Osteoblast (primary cell): ENCODE results near the gene TTF2. TPM values are rescaled to one million over a fixed set of nuclear protein-coding genes. Genes with fewer than 3 reads are reported as not detected.
A peak's percentile ranks its signal among the peaks of the same experiment; 100 is the strongest.

ENCODE experiments used
- DNase-seq: peaks from one replicate; pipeline ENCODE4 v3.0.0; 2011; ENCODE audit warnings: low spot score, mixed read lengths; ENCODE audit not compliant: insufficient read length; ENCODE audit errors: missing footprints
- H2AFZ ChIP-seq: 2 replicates; pipeline ENCODE4 v1.6.0; 2011; ENCODE audit warnings: mild to moderate bottlenecking, low read length
- H3K27ac ChIP-seq: 2 replicates; pipeline ENCODE4 v1.5.1; 2011; ENCODE audit warnings: mild to moderate bottlenecking, low read depth, low read length, moderate library complexity
- H3K27me3 ChIP-seq: 2 replicates; pipeline ENCODE4 v1.6.0; 2012; ENCODE audit warnings: mild to moderate bottlenecking, control low read depth, inconsistent platforms, low read length, moderate library complexity; ENCODE audit not compliant: insufficient read depth
- H3K36me3 ChIP-seq: 2 replicates; pipeline ENCODE4 v1.5.1; 2011; ENCODE audit warnings: mild to moderate bottlenecking, low read length, control low read depth, moderate library complexity; ENCODE audit not compliant: insufficient read depth
- H3K4me1 ChIP-seq: 2 replicates; pipeline ENCODE4 v1.5.1; 2011; ENCODE audit warnings: mild to moderate bottlenecking, low read length, control low read depth, moderate library complexity; ENCODE audit not compliant: insufficient read depth
- H3K4me2 ChIP-seq: 2 replicates; pipeline ENCODE4 v1.6.0; 2011; ENCODE audit warnings: mild to moderate bottlenecking, low read length; ENCODE audit not compliant: insufficient read depth
- H3K4me3 ChIP-seq: fragments of 200-600 bp; sonication (generic); 3 replicates; pipeline ENCODE4 v1.5.1; 2012; ENCODE audit warnings: mild to moderate bottlenecking, low read length, inconsistent platforms; ENCODE audit not compliant: insufficient read depth
- H3K79me2 ChIP-seq: 2 replicates; pipeline ENCODE4 v1.6.0; 2012; ENCODE audit warnings: mild to moderate bottlenecking, low read length, control low read depth, inconsistent platforms; ENCODE audit not compliant: insufficient read depth
- H3K9me3 ChIP-seq: 2 replicates; pipeline ENCODE4 v1.5.1; 2011; ENCODE audit warnings: low read depth, low read length, control low read depth
- H4K20me1 ChIP-seq: 2 replicates; pipeline ENCODE4 v1.6.0; 2012; ENCODE audit warnings: mild to moderate bottlenecking, low read length, control low read depth; ENCODE audit not compliant: insufficient read depth
- total RNA-seq: library from RNA; depleted of rRNA; stranded (reverse); fragments of >200 nt; gene quantifications from 2 replicates; pipeline ENCODE4 v1.2.3, GENCODE V29; 2012
- TF ChIP-seq, protein P1 (sequence below): IDR thresholded peaks from 2 replicates; pipeline ENCODE4 v1.5.1; 2011; ENCODE audit warnings: mild to moderate bottlenecking, low read depth, low read length, moderate library complexity; ENCODE audit errors: extremely low read depth

TTF2 gene
- total RNA-seq, 1 donor = 5.4 TPM

DNA sequence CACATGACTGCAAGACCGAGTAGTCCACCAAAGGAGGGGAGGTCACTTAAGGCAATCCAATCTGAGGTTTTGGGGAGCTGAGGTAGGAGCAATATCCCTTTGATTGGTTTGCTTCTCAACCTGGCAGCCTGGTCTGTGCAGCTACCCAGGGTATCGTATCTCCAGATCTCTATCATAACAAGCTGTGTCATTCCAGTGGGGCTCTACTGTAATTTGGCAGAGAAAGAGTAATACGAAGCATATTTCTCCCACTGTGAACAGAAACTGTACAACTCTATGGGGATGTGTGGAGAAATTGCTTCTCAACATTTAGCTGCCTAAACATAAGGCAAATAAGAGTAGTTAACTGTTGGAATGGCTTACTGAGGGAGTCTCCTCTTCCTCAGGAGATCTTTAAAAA is 38.0 kb upstream of the TTF2 start:
- Histone ChIP-seq H4K20me1 (no peaks in the 10 kb centered on the region), H3K4me2 (no peak overlapping the region), H3K4me1 (no peaks in the 10 kb centered on the region), H3K27me3 (peaks cover 5% of the 10 kb centered on the region), H3K9me3 (no peaks in the 10 kb centered on the region), H3K36me3 (no peaks in the 10 kb centered on the region), H3K27ac (no peak overlapping the region), H3K79me2 (no peaks in the 10 kb centered on the region), H2AFZ (no peak overlapping the region), H3K4me3 (no peak overlapping the region)
- no peak for DNase-seq
- TF ChIP-seq, protein P1, sequence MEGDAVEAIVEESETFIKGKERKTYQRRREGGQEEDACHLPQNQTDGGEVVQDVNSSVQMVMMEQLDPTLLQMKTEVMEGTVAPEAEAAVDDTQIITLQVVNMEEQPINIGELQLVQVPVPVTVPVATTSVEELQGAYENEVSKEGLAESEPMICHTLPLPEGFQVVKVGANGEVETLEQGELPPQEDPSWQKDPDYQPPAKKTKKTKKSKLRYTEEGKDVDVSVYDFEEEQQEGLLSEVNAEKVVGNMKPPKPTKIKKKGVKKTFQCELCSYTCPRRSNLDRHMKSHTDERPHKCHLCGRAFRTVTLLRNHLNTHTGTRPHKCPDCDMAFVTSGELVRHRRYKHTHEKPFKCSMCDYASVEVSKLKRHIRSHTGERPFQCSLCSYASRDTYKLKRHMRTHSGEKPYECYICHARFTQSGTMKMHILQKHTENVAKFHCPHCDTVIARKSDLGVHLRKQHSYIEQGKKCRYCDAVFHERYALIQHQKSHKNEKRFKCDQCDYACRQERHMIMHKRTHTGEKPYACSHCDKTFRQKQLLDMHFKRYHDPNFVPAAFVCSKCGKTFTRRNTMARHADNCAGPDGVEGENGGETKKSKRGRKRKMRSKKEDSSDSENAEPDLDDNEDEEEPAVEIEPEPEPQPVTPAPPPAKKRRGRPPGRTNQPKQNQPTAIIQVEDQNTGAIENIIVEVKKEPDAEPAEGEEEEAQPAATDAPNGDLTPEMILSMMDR = no peak

DNA sequence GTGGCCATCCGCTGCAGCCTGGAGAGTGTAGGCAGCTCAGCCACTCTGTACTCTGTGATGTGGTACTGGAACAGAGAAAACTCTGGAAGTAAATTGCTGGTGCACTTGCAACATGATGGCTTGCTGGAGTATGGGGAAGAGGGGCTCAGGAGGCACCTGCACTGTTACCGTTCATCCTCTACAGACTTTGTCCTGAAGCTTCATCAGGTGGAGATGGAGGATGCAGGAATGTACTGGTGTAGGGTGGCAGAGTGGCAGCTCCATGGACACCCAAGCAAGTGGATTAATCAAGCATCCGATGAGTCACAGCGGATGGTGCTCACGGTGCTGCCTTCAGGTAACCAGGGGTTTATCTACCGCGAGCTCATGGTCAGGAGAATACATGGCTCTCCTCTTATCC is 34.6 kb upstream of the TTF2 start:
- Histone ChIP-seq H3K4me2 (no peak overlapping the region), H3K27ac (no peak overlapping the region), H3K79me2 (no peaks in the 10 kb centered on the region), H3K36me3 (no peaks in the 10 kb centered on the region), H3K27me3 (peaks cover 8% of the 10 kb centered on the region), H3K4me3 (no peak overlapping the region), H3K4me1 (no peaks in the 10 kb centered on the region), H2AFZ (no peak overlapping the region), H4K20me1 (no peaks in the 10 kb centered on the region), H3K9me3 (no peaks in the 10 kb centered on the region)
- TF ChIP-seq, protein P1 = no peak
- peak; percentile 53 for DNase-seq

DNA sequence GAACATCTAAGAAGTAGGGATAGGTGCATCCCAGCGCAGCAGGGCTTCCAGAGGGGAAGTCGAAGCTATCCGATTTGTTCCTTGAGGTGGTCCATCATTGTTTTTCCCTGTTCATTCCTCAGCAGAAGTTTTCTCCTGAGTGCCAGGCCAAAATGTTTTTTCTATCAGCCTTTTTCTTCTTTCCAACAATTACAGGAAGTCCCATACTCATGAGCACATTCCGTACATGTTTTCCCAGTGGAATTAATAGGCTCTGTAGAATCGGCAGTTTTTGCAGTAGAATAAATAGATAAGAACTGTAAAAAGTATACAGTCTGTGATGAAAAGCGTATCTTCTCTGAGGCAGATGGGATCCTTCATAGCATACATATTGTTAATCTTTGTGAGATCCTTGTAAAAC is 33.8 kb upstream of the TTF2 start:
- no peak overlapping the region for H2AFZ ChIP-seq
- H3K4me1 ChIP-seq = no peaks in the 10 kb centered on the region
- H3K4me2 ChIP-seq = no peak overlapping the region
- TF ChIP-seq, protein P1 = no peak
- no peak for DNase-seq
- no peaks in the 10 kb centered on the region for H4K20me1 ChIP-seq
- H3K79me2 ChIP-seq = no peaks in the 10 kb centered on the region
- no peak overlapping the region for H3K4me3 ChIP-seq
- H3K36me3 ChIP-seq = no peaks in the 10 kb centered on the region
- no peak overlapping the region for H3K27ac ChIP-seq
- H3K9me3 ChIP-seq = no peaks in the 10 kb centered on the region
- H3K27me3 ChIP-seq = peaks cover 11% of the 10 kb centered on the region

DNA sequence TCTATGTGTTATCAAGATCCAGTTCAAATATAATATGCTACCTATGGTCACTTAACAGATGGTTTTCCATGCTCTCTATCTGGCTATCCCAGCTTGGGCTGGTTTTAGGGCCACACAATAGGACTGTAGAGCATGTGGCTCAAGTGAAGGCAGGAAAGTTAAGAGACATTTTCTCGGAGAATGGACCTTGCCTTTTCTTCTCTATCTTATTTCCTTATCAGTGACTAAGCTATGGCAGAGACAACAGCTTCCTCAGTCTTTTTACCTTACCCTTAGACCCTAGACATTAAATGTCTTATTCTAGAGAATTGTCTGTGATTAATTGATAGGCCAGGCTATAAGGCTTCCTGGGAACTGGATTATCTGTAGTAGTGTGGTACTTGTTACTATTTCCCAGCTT is 30.4 kb upstream of the TTF2 start:
- Histone ChIP-seq H3K4me2 (no peak overlapping the region), H3K27ac (no peak overlapping the region), H2AFZ (no peak overlapping the region), H3K4me3 (no peak overlapping the region), H3K27me3 (peaks cover 7% of the 10 kb centered on the region), H3K9me3 (no peaks in the 10 kb centered on the region), H3K36me3 (no peaks in the 10 kb centered on the region), H4K20me1 (no peaks in the 10 kb centered on the region), H3K79me2 (no peaks in the 10 kb centered on the region), H3K4me1 (no peaks in the 10 kb centered on the region)
- TF ChIP-seq, protein P1 = no peak
- DNase-seq = no peak
